ENCODE measurements around the gene SH2B2.
"Not testable (repeated sequence)": the region's sequence is repeated elsewhere in the genome, so short reads cannot be mapped to it uniquely, and the experiment has no call there.

- TF ChIP-seq EZH2 (IDR thresholded peaks at IDR 0.05); POLR2AphosphoS5 (IDR thresholded peaks at IDR 0.05; ENCODE audit: borderline replicate concordance, low read depth, low read length); FOXP2 (optimal IDR thresholded peaks at IDR 0.05; ENCODE audit: control extremely low read depth, extremely low read length, insufficient read depth): not testable (repeated sequence)
These were observed 50.8 kb downstream of the SH2B2 start for GRCh38 chr7:102337420-102337819.

Measured in SK-N-MC (cell line).